Glomerular endothelial cell (primary cell): ENCODE measurements around the gene PRUNE2. TPM values are rescaled to one million over a fixed set of nuclear protein-coding genes. Genes with fewer than 3 reads are reported as not detected.
"Not testable (repeated sequence)": the region's sequence is repeated elsewhere in the genome, so short reads cannot be mapped to it uniquely, and the experiment has no call there.

ENCODE experiments used
- DNase-seq: peaks from one replicate; pipeline ENCODE4 v3.0.0-alpha.2; 2011; ENCODE audit warnings: low read depth, low spot score; ENCODE audit errors: extremely low read depth
- total RNA-seq: library from RNA; depleted of rRNA; stranded (reverse); fragments of >200 nt; gene quantifications from 2 replicates; pipeline ENCODE4 v1.2.3, GENCODE V29; 2015

The PRUNE2 gene
- total RNA-seq, 1 donor from 2014 or later = 7.1 TPM

- DNase-seq = no peak
Measured at GRCh38 chr9:76743931-76744330, 162.0 kb downstream of the PRUNE2 start.

- DNase-seq = not testable (repeated sequence)
Measured at GRCh38 chr9:76742890-76743289, 163.0 kb downstream of the PRUNE2 start.

GRCh38 chr9:76741524-76741923, 164.4 kb downstream of the PRUNE2 start:
- no peak for DNase-seq

- no peak for DNase-seq
Measured at GRCh38 chr9:76738402-76738801, 167.5 kb downstream of the PRUNE2 start.

GRCh38 chr9:76737154-76737902, 168.6 kb downstream of the PRUNE2 start:
- no peak for DNase-seq

- DNase-seq = no peak
Measured at GRCh38 chr9:76734716-76735115, 171.2 kb downstream of the PRUNE2 start.

GRCh38 chr9:76733096-76733495, 172.8 kb downstream of the PRUNE2 start:
- DNase-seq = no peak

- DNase-seq = no peak
Measured at GRCh38 chr9:76732341-76732958, 173.5 kb downstream of the PRUNE2 start.

GRCh38 chr9:76730801-76731200, 175.1 kb downstream of the PRUNE2 start:
- DNase-seq = no peak

GRCh38 chr9:76729980-76730737, 175.8 kb downstream of the PRUNE2 start:
- no peak for DNase-seq

- DNase-seq = no peak
Measured at GRCh38 chr9:76729116-76729515, 176.8 kb downstream of the PRUNE2 start.

- DNase-seq = no peak
Measured at GRCh38 chr9:76725885-76726284, 180.0 kb downstream of the PRUNE2 start.

- DNase-seq = no peak
Measured at GRCh38 chr9:76725011-76725546, 180.8 kb downstream of the PRUNE2 start.

- DNase-seq = no peak
Measured at GRCh38 chr9:76720245-76720644, 185.7 kb downstream of the PRUNE2 start.

- DNase-seq = no peak
Measured at GRCh38 chr9:76718166-76718565, 187.7 kb downstream of the PRUNE2 start.

GRCh38 chr9:76717613-76718012, 188.3 kb downstream of the PRUNE2 start:
- no peak for DNase-seq

- DNase-seq = no peak
Measured at GRCh38 chr9:76717176-76717575, 188.7 kb downstream of the PRUNE2 start.

GRCh38 chr9:76716085-76716672, 189.7 kb downstream of the PRUNE2 start:
- no peak for DNase-seq

- no peak for DNase-seq
Measured at GRCh38 chr9:76713381-76713780, 192.5 kb downstream of the PRUNE2 start.

GRCh38 chr9:76709020-76709419, 196.9 kb downstream of the PRUNE2 start:
- DNase-seq = no peak

GRCh38 chr9:76707510-76707909, 198.4 kb downstream of the PRUNE2 start:
- no peak for DNase-seq
